Measurements from ENCODE around the gene POSTN.

POSTN gene

GRCh38 chr13:37531049-37531448, 67.5 kb downstream of the POSTN start:
- H3K36me3 ChIP-seq = no peaks in the 10 kb centered on the region
- H3K27me3 ChIP-seq = no peaks in the 10 kb centered on the region
- TF ChIP-seq, protein P1, sequence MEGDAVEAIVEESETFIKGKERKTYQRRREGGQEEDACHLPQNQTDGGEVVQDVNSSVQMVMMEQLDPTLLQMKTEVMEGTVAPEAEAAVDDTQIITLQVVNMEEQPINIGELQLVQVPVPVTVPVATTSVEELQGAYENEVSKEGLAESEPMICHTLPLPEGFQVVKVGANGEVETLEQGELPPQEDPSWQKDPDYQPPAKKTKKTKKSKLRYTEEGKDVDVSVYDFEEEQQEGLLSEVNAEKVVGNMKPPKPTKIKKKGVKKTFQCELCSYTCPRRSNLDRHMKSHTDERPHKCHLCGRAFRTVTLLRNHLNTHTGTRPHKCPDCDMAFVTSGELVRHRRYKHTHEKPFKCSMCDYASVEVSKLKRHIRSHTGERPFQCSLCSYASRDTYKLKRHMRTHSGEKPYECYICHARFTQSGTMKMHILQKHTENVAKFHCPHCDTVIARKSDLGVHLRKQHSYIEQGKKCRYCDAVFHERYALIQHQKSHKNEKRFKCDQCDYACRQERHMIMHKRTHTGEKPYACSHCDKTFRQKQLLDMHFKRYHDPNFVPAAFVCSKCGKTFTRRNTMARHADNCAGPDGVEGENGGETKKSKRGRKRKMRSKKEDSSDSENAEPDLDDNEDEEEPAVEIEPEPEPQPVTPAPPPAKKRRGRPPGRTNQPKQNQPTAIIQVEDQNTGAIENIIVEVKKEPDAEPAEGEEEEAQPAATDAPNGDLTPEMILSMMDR (IDR thresholded peaks at IDR 0.05) = no peak
- H3K27ac ChIP-seq = no peak overlapping the region
- no peak overlapping the region for H3K4me3 ChIP-seq (ENCODE audit: low read depth in 1 of 2, low read length in 1 of 2)
- no peaks in the 10 kb centered on the region for H3K9me3 ChIP-seq
- no peaks in the 10 kb centered on the region for H3K4me1 ChIP-seq (ENCODE audit: control insufficient read depth in 1 of 2, insufficient read depth in 1 of 2, low read depth in 1 of 2, low read length in 1 of 2)

DNA sequence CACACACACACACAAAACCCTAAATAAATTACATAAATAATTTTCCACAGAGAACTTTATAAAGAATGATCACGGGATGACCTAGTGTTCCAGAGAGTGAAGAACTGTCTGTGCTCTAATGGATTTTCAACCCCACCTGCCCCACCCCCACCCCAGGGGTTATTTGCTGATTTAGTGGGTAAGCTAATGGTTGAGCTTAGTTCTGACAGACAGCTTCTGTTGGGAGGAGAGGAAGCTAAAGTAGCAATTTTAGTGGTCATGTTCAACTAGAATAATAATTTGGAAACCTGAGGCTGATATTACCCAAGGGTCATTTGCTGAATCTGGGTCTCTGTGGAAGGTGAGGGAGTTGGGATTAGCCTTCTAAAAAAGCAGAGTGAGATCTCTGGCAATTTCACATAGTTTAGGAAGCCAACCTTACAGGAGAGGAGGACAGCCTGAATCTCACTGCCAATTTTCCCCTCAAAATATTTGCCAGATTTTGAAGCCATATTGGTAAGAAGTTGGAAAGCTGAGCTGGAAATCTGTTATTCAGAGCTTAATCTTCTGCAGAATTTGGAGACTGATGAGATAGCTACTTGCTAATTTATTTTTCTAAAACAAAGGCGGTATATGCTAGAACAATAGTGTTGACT, 68.7 kb downstream of the POSTN start:
- Histone ChIP-seq H3K27ac (no peak overlapping the region), H3K27me3 (no peaks in the 10 kb centered on the region), H3K4me1 (ENCODE audit: control insufficient read depth in 1 of 2, insufficient read depth in 1 of 2, low read depth in 1 of 2, low read length in 1 of 2) (no peaks in the 10 kb centered on the region), H3K4me3 (ENCODE audit: low read depth in 1 of 2, low read length in 1 of 2) (no peak overlapping the region), H3K36me3 (no peaks in the 10 kb centered on the region), H3K9me3 (no peaks in the 10 kb centered on the region)
- TF ChIP-seq, protein P1 (IDR thresholded peaks at IDR 0.05) = no peak

GRCh38 chr13:37526710-37527473, 71.7 kb downstream of the POSTN start:
- Histone ChIP-seq H3K27ac (no peak overlapping the region), H3K36me3 (no peaks in the 10 kb centered on the region), H3K4me3 (ENCODE audit: low read depth in 1 of 2, low read length in 1 of 2) (no peak overlapping the region), H3K27me3 (no peaks in the 10 kb centered on the region), H3K9me3 (peaks cover 4% of the 10 kb centered on the region), H3K4me1 (ENCODE audit: control insufficient read depth in 1 of 2, insufficient read depth in 1 of 2, low read depth in 1 of 2, low read length in 1 of 2) (no peaks in the 10 kb centered on the region)
- TF ChIP-seq, protein P1 (IDR thresholded peaks at IDR 0.05) = no peak

GRCh38 chr13:37515226-37515625, 83.3 kb downstream of the POSTN start:
- H3K27me3 ChIP-seq = no peaks in the 10 kb centered on the region
- no peaks in the 10 kb centered on the region for H3K4me1 ChIP-seq (ENCODE audit: control insufficient read depth in 1 of 2, insufficient read depth in 1 of 2, low read depth in 1 of 2, low read length in 1 of 2)
- no peaks in the 10 kb centered on the region for H3K9me3 ChIP-seq
- H3K4me3 ChIP-seq (ENCODE audit: low read depth in 1 of 2, low read length in 1 of 2) = no peak overlapping the region
- no peak overlapping the region for H3K27ac ChIP-seq
- no peaks in the 10 kb centered on the region for H3K36me3 ChIP-seq
- TF ChIP-seq, protein P1 (IDR thresholded peaks at IDR 0.05) = no peak
